ENCODE measurements around the gene SCRN1.

GRCh38 chr7:29891766-29892165 is 97.8 kb downstream of the SCRN1 start:
- TF ChIP-seq CTCF (IDR thresholded peaks at IDR 0.05) (no peak), POLR2AphosphoS5 (IDR thresholded peaks at IDR 0.05) (no peak)

Measured in prostate gland (tissue), 2 donors.